ENCODE data around the gene TMEM255A. TPM values are rescaled to one million over a fixed set of nuclear protein-coding genes. Genes with fewer than 3 reads are reported as not detected.

TMEM255A gene
- polyA plus RNA-seq (2013): 0.17 and 0.18 TPM in 2 replicates

DNA sequence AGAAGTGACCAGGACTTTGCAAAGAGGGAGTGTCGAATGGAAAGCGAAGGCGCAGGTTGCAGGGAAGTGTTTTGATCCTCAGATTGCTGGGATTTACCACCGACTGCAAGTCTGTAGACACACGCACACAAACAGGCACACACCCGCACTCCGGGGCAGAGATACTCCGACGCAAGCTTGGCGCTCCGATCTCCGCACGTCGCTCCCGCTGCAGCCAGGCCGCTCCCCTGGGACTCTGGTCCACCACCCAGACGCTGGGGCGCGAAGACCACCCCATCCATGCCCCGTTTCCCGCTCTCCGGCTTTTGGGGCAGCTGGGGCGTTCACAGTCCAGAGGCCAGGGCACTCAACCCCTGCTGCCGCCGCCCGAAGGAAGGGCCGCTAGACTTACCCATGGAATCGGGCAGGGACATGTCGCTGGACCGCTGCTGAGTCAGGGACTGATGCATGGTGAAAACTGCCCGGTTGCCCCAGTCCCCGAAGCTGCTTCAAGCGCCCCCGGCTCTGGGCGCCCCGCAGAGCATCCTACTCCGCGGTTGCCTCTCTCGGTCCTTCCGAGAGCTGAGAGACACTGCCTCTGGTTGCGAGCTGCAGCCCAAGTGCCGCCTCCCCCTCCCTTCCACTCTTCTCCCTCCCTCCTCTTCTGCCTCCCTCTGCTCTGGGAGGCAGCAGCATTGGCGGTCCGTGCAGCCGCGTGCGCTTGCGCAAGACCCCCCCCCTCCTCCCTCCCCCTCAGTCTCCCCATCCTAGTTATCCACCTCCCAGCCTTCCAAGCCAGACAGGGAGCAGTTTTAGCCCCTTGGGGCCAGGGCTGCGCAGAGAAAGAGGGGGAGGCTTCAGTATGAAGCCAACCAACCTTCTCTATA, at the start of gene TMEM255A:
TSS of gene TMEM255A (minus strand) at position 601 of the 866 bp plus-strand sequence. CDS start at position 449, 152 bp downstream.
- Histone ChIP-seq H4K91ac (ENCODE audit: low read depth, low read length) (no peak within 1 kb of the TSS), H2AFZ (ENCODE audit: insufficient read depth, low read length, poor library complexity) (no peak within 1 kb of the TSS), H3K9ac (ENCODE audit: low read length) (no peak within 1 kb of the TSS), H3K36me3 (ENCODE audit: control insufficient read depth in 1 of 2, insufficient read depth in 2 of 2, low read length in 2 of 2) (no peaks in the 10 kb centered on the region), H3K4me1 (ENCODE audit: control insufficient read depth in 1 of 2, insufficient read depth in 2 of 2, low read length in 2 of 2) (peaks cover 5 to 16% of the 10 kb centered on the region in 2 experiments), H3K4me3 (ENCODE audit: low read depth, low read length) (no peak within 1 kb of the TSS), H3K79me2 (ENCODE audit: control insufficient read depth, insufficient read depth, low read length, poor library complexity) (no peaks in the 10 kb centered on the region), H3K9me3 (ENCODE audit: insufficient read depth, low read depth, low read length) (no peaks in the 10 kb centered on the region), H3K23ac (ENCODE audit: low read length) (no peak within 1 kb of the TSS), H3K18ac (ENCODE audit: low read length) (no peak within 1 kb of the TSS), H2BK5ac (ENCODE audit: low read depth, low read length, poor library complexity) (no peak within 1 kb of the TSS), H3K27ac (ENCODE audit: low read depth, low read length) (no peak within 1 kb of the TSS), H3K27me3 (ENCODE audit: insufficient read depth, low read length) (peaks cover 19% of the 10 kb centered on the region), H3K4ac (ENCODE audit: low read depth, low read length) (no peak within 1 kb of the TSS), H3K14ac (ENCODE audit: low read length) (no peak within 1 kb of the TSS), H2BK12ac (ENCODE audit: low read length) (no peak within 1 kb of the TSS), H3K4me2 (ENCODE audit: low read length) (peak within 1 kb of the TSS; percentile 76), H4K8ac (ENCODE audit: low read depth, low read length) (no peak within 1 kb of the TSS), H2BK120ac (ENCODE audit: insufficient read depth, low read length, poor library complexity) (no peak within 1 kb of the TSS), H4K12ac (ENCODE audit: low read depth, low read length) (no peak within 1 kb of the TSS), H3K79me1 (ENCODE audit: low read length) (no peaks in the 10 kb centered on the region), H2AK5ac (ENCODE audit: low read length) (no peak within 1 kb of the TSS)
- no CpG with 5 or more reads among the region's 49 CpGs for WGBS (ENCODE audit: extremely low coverage, insufficient coverage, insufficient read length)
- peak; percentile 7 to 37 for DNase-seq

GRCh38 chrX:120358737-120359456, 47.6 kb upstream of the TMEM255A start:
- no peaks in the 10 kb centered on the region for H3K4me1 ChIP-seq (ENCODE audit: control insufficient read depth in 1 of 2, insufficient read depth in 2 of 2, low read length in 2 of 2)
- no peak overlapping the region for H2AK5ac ChIP-seq (ENCODE audit: low read length)
- H3K18ac ChIP-seq (ENCODE audit: low read length): no peak overlapping the region
- no peak overlapping the region for H3K27ac ChIP-seq (ENCODE audit: low read depth, low read length)
- H2AFZ ChIP-seq (ENCODE audit: insufficient read depth, low read length, poor library complexity): no peak overlapping the region
- no peak overlapping the region for H4K8ac ChIP-seq (ENCODE audit: low read depth, low read length)
- no peaks in the 10 kb centered on the region for H3K79me1 ChIP-seq (ENCODE audit: low read length)
- H3K79me2 ChIP-seq (ENCODE audit: control insufficient read depth, insufficient read depth, low read length, poor library complexity): no peaks in the 10 kb centered on the region
- H2BK5ac ChIP-seq (ENCODE audit: low read depth, low read length, poor library complexity): no peak overlapping the region
- H4K91ac ChIP-seq (ENCODE audit: low read depth, low read length): no peak overlapping the region
- H2BK12ac ChIP-seq (ENCODE audit: low read length): no peak overlapping the region
- no peak overlapping the region for H3K4me3 ChIP-seq (ENCODE audit: low read depth, low read length)
- H2BK120ac ChIP-seq (ENCODE audit: insufficient read depth, low read length, poor library complexity): no peak overlapping the region
- DNase-seq: no peak
- no peak overlapping the region for H3K9ac ChIP-seq (ENCODE audit: low read length)
- no CpG with 5 or more reads among the region's 7 CpGs for WGBS (ENCODE audit: extremely low coverage, insufficient coverage, insufficient read length)
- no peak overlapping the region for H4K12ac ChIP-seq (ENCODE audit: low read depth, low read length)
- no peak overlapping the region for H3K23ac ChIP-seq (ENCODE audit: low read length)
- no peaks in the 10 kb centered on the region for H3K9me3 ChIP-seq (ENCODE audit: insufficient read depth, low read depth, low read length)
- no peaks in the 10 kb centered on the region for H3K36me3 ChIP-seq (ENCODE audit: control insufficient read depth in 1 of 2, insufficient read depth in 2 of 2, low read length in 2 of 2)
- no peak overlapping the region for H3K4me2 ChIP-seq (ENCODE audit: low read length)
- no peak overlapping the region for H3K14ac ChIP-seq (ENCODE audit: low read length)
- H3K27me3 ChIP-seq (ENCODE audit: insufficient read depth, low read length): no peaks in the 10 kb centered on the region
- H3K4ac ChIP-seq (ENCODE audit: low read depth, low read length): no peak overlapping the region

DNA sequence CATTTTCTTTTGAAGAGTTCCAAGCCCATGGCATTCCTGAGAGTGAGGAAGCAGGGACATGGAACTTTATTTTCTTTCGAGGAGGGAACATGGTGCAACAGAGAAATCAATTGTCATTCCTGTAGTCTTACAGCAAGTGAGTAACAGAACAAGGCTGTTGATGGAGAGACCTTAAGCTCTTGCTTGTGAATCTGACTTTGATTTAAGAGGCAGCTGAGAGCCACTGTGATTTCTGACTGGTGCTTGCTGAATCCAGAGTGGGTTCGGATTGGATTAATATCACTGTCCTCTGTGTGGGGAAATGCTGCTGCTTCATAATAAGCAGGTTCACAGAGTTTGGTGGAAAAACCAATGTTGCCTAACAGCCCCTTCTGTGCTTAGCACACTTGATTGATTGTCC, 45.9 kb upstream of the TMEM255A start:
- Histone ChIP-seq H3K27me3 (ENCODE audit: insufficient read depth, low read length) (no peaks in the 10 kb centered on the region), H3K79me2 (ENCODE audit: control insufficient read depth, insufficient read depth, low read length, poor library complexity) (no peaks in the 10 kb centered on the region), H4K8ac (ENCODE audit: low read depth, low read length) (no peak overlapping the region), H4K91ac (ENCODE audit: low read depth, low read length) (no peak overlapping the region), H3K4me3 (ENCODE audit: low read depth, low read length) (no peak overlapping the region), H2BK12ac (ENCODE audit: low read length) (no peak overlapping the region), H3K4me1 (ENCODE audit: control insufficient read depth in 1 of 2, insufficient read depth in 2 of 2, low read length in 2 of 2) (no peaks in the 10 kb centered on the region), H3K9ac (ENCODE audit: low read length) (no peak overlapping the region), H2BK120ac (ENCODE audit: insufficient read depth, low read length, poor library complexity) (no peak overlapping the region), H2BK5ac (ENCODE audit: low read depth, low read length, poor library complexity) (no peak overlapping the region), H3K18ac (ENCODE audit: low read length) (no peak overlapping the region), H3K4ac (ENCODE audit: low read depth, low read length) (no peak overlapping the region), H3K4me2 (ENCODE audit: low read length) (no peak overlapping the region), H3K9me3 (ENCODE audit: insufficient read depth, low read depth, low read length) (no peaks in the 10 kb centered on the region), H3K36me3 (ENCODE audit: control insufficient read depth in 1 of 2, insufficient read depth in 2 of 2, low read length in 2 of 2) (no peaks in the 10 kb centered on the region), H2AK5ac (ENCODE audit: low read length) (no peak overlapping the region), H3K79me1 (ENCODE audit: low read length) (no peaks in the 10 kb centered on the region), H3K27ac (ENCODE audit: low read depth, low read length) (no peak overlapping the region), H3K23ac (ENCODE audit: low read length) (no peak overlapping the region), H4K12ac (ENCODE audit: low read depth, low read length) (no peak overlapping the region), H2AFZ (ENCODE audit: insufficient read depth, low read length, poor library complexity) (no peak overlapping the region), H3K14ac (ENCODE audit: low read length) (no peak overlapping the region)
- no peak for DNase-seq
- no CpG with 5 or more reads among the region's 2 CpGs for WGBS (ENCODE audit: extremely low coverage, insufficient coverage, insufficient read length)

DNA sequence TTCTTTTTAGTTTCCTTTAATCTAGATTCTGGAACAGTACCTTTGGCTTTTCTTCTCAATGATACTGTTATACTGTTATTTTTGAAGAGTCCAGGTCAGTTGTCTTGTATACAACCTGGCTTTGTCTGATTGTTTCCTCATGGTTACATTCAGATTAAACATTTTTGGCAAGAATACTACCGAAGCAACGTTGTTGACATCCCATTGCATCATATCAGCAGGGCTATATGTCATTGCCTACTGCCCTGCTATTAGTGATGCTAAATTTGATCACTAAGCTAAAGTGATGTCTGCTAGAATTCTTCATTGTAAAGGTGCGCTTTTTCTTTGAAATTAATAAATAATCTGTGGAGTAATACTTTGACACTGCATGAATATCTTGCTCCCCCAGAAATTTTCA, 44.8 kb upstream of the TMEM255A start:
- no peak overlapping the region for H3K4ac ChIP-seq (ENCODE audit: low read depth, low read length)
- no peak overlapping the region for H3K23ac ChIP-seq (ENCODE audit: low read length)
- DNase-seq: no peak
- no peak overlapping the region for H3K4me3 ChIP-seq (ENCODE audit: low read depth, low read length)
- no peak overlapping the region for H3K18ac ChIP-seq (ENCODE audit: low read length)
- no peak overlapping the region for H3K9ac ChIP-seq (ENCODE audit: low read length)
- no peak overlapping the region for H3K4me2 ChIP-seq (ENCODE audit: low read length)
- H2AK5ac ChIP-seq (ENCODE audit: low read length): no peak overlapping the region
- H4K12ac ChIP-seq (ENCODE audit: low read depth, low read length): no peak overlapping the region
- no peaks in the 10 kb centered on the region for H3K4me1 ChIP-seq (ENCODE audit: control insufficient read depth in 1 of 2, insufficient read depth in 2 of 2, low read length in 2 of 2)
- no peaks in the 10 kb centered on the region for H3K9me3 ChIP-seq (ENCODE audit: insufficient read depth, low read depth, low read length)
- H4K8ac ChIP-seq (ENCODE audit: low read depth, low read length): no peak overlapping the region
- no peak overlapping the region for H3K27ac ChIP-seq (ENCODE audit: low read depth, low read length)
- no CpG with 5 or more reads among the region's 3 CpGs for WGBS (ENCODE audit: extremely low coverage, insufficient coverage, insufficient read length)
- H2BK120ac ChIP-seq (ENCODE audit: insufficient read depth, low read length, poor library complexity): no peak overlapping the region
- no peak overlapping the region for H4K91ac ChIP-seq (ENCODE audit: low read depth, low read length)
- H3K79me1 ChIP-seq (ENCODE audit: low read length): no peaks in the 10 kb centered on the region
- H2AFZ ChIP-seq (ENCODE audit: insufficient read depth, low read length, poor library complexity): no peak overlapping the region
- no peak overlapping the region for H2BK12ac ChIP-seq (ENCODE audit: low read length)
- no peak overlapping the region for H3K14ac ChIP-seq (ENCODE audit: low read length)
- no peak overlapping the region for H2BK5ac ChIP-seq (ENCODE audit: low read depth, low read length, poor library complexity)
- H3K27me3 ChIP-seq (ENCODE audit: insufficient read depth, low read length): no peaks in the 10 kb centered on the region
- H3K79me2 ChIP-seq (ENCODE audit: control insufficient read depth, insufficient read depth, low read length, poor library complexity): no peaks in the 10 kb centered on the region
- H3K36me3 ChIP-seq (ENCODE audit: control insufficient read depth in 1 of 2, insufficient read depth in 2 of 2, low read length in 2 of 2): no peaks in the 10 kb centered on the region
